GM12801 (cell line): ENCODE measurements around the gene RGS12.

Source experiments
- CTCF ChIP-seq: IDR thresholded peaks from one replicate; pipeline ENCODE4 v1.5.1; 2011; ENCODE audit warnings: control low read depth; ENCODE audit not compliant: insufficient read length; ENCODE audit errors: extremely low read depth

RGS12 gene

GRCh38 chr4:3320361-3321023 is 27.7 kb downstream of the RGS12 start:
- TF ChIP-seq CTCF: no peak

DNA sequence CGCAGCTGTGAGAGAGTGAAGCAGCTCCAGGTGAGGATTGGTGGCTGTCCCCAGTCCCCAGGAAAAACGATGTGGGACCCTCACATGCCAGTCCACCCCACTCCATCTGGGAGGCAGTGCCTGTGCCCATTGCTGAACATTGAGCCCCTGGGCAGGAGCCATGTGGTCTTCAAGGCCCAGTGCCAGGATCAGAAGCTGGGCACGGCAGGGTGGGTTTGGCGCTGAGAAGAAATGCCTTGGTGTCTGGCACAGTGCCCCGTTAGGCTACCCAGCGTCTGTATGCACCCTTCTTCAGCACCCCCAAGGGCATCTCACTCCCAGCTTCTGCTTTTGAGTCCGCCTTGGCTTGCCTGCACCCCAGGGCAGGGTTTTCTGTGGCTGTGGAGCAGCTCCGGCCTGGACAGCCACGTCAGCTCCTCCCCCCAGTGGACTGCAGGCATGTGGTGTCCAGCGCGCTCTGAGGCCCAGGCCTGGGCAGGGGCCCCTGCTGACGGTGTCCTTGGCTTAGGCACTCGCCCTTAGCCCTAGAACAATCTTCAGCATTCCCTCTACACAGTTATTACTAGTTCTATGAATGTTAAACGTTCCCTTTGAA is 28.6 kb downstream of the RGS12 start:
- TF ChIP-seq CTCF: no peak

GRCh38 chr4:3322059-3322550 is 29.3 kb downstream of the RGS12 start:
- TF ChIP-seq CTCF: no peak

GRCh38 chr4:3323071-3323481 is 30.3 kb downstream of the RGS12 start:
- no peak for TF ChIP-seq CTCF

DNA sequence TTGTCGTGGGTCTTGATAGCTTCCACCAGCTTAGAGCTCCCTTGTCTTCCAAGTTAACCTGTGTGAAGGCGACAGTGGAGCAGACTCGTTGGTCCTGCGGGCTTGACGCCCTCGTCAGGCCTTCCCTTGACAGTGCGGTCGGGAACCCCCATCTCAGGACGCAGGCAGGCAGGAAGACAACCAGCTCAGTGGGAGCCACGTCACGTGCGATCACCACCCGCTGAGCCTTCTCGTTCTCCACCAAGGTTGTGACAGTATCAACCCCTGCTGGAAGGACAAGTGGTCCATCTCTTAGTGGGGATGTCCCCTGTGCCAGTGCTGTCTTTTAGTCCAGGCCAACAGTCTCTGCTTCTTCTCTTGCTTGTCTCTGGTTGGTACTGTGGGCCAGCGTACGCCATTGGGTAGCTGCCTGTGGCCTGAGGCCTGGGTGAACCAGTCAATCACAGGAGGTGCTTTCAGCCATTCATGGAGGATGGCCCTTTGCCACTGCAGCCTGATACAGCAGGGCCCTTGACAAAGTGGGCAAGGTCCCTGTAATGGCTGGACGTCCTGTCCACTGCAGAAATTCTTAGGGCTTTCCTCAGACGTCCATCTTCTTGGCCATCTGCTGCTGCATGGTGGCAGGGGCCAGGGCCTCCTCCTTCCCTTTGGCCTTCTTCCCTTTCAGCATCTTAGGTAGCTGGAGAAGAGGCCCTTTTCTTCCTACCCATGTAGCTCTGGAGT is 31.4 kb downstream of the RGS12 start:
- TF ChIP-seq CTCF: no peak

DNA sequence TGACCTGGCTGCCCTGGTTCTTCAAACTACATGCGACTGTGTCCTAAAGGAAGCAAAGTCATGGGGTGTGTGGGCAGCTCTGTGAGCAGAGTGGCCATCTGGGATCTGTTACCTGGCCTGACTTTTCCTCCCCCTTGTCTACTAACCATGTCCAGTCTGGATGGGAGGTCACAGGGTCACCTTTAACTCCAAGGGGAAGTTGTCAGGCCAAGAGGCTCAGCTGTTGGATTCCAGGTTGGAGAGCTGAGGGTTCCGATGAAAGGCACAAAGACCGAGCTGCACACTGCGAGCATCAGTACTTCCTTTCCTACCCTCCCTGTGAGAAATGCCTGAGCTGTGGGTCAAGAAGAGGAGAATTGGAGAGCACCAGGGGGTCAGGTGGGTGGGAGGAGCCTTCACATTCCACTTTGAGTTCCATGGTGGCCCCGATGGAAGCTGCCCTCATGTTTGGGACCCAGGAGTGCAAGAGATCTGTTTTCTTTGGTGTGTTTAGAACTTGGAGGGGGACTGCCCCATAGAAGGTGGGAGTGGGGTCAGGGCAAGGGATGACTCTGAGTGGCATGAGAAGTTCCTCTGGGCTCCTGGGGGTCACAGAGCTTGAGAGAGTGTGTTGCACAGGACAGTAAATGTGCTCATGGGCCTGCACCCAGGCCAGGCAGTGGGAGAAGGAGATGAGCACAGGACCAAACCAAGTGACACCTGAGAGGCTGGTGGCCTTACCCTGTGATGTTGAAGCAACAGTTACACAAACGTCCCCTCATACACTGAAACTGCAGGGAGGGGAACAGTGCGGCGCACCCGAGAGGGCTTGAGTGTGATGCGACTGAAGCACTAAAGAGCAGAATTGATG is 36.2 kb downstream of the RGS12 start:
- no peak for TF ChIP-seq CTCF

DNA sequence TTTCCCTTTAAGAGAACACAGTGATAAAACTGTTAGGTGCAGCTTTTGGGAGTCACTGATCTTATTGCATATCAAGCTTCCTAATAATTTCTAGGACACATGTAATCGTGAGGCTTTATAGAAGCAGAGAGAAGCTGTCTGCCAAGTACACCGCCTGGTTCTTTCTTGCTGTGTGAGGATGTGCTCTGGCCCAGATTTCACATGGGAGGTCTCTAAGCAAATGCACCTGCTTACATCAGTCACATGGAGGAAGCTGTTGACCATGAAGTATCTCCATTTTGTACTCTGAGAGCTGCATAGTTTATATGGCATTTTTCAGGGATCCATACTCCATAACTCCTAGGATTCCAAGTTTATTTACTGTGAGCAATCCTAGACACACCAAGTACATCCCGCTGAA is 37.1 kb downstream of the RGS12 start:
- TF ChIP-seq CTCF: no peak
